T-helper 2 cell (primary cell): ENCODE results near the gene PPIL4.
"Not testable (repeated sequence)": the region's sequence is repeated elsewhere in the genome, so short reads cannot be mapped to it uniquely, and the experiment has no call there.

Source experiments
- DNase-seq, 5 experiments: peaks; one replicate each; pipeline versions ENCODE4 v3.0.0 to v3.0.0-alpha.2; 2012 to 2022

Gene PPIL4

GRCh38 chr6:149515494-149515893 lies 30.3 kb downstream of the PPIL4 start:
- peak in 1 of 5 experiments; percentile 53 for DNase-seq

GRCh38 chr6:149513915-149514314 lies 31.9 kb downstream of the PPIL4 start:
- no peak for DNase-seq

- DNase-seq: no peak
These were observed 34.9 kb downstream of the PPIL4 start for GRCh38 chr6:149510793-149511512.

GRCh38 chr6:149508485-149508884 lies 37.4 kb downstream of the PPIL4 start:
- DNase-seq: peak in 2 of 5 experiments; percentile 52 to 88

- DNase-seq: no peak
These were observed 42.0 kb downstream of the PPIL4 start for GRCh38 chr6:149503872-149504271.

GRCh38 chr6:149503276-149503675 lies 42.6 kb downstream of the PPIL4 start:
- DNase-seq: no peak

- DNase-seq: no peak
These were observed 44.1 kb downstream of the PPIL4 start for GRCh38 chr6:149501768-149502167.

GRCh38 chr6:149501201-149501600 lies 44.6 kb downstream of the PPIL4 start:
- no peak for DNase-seq

GRCh38 chr6:149500096-149500495 lies 45.7 kb downstream of the PPIL4 start:
- DNase-seq: peak in 1 of 5 experiments; percentile 56

GRCh38 chr6:149499066-149499465 lies 46.8 kb downstream of the PPIL4 start:
- no peak for DNase-seq

GRCh38 chr6:149497365-149497764 lies 48.5 kb downstream of the PPIL4 start:
- no peak for DNase-seq

- DNase-seq: not testable (repeated sequence)
These were observed 49.2 kb downstream of the PPIL4 start for GRCh38 chr6:149496597-149496996.

- peak in 1 of 5 experiments; percentile 56 for DNase-seq
These were observed 50.4 kb downstream of the PPIL4 start for GRCh38 chr6:149495349-149496016.

- peak in 4 of 5 experiments; percentile 40 to 89 (median 58) for DNase-seq
These were observed 51.0 kb downstream of the PPIL4 start for GRCh38 chr6:149494810-149495209.

- DNase-seq: no peak
These were observed 52.0 kb downstream of the PPIL4 start for GRCh38 chr6:149493761-149494320.

GRCh38 chr6:149492798-149493343 lies 53.0 kb downstream of the PPIL4 start:
- DNase-seq: no peak

GRCh38 chr6:149489967-149490366 lies 55.9 kb downstream of the PPIL4 start:
- DNase-seq: no peak

- DNase-seq: no peak
These were observed 57.0 kb downstream of the PPIL4 start for GRCh38 chr6:149488815-149489214.

GRCh38 chr6:149487316-149487715 lies 58.5 kb downstream of the PPIL4 start:
- no peak for DNase-seq

GRCh38 chr6:149484733-149485700 lies 60.8 kb downstream of the PPIL4 start, which contains the start of gene ZC3H12D:
ZC3H12D (minus strand) TSS chr6:149485014; CDS start chr6:149474543, 10,471 bp downstream.
- DNase-seq: peak; percentile 59 to 95 (median 73)

- DNase-seq: no peak
These were observed 61.8 kb downstream of the PPIL4 start for GRCh38 chr6:149483849-149484655.
